Endothelial cell of umbilical vein (primary cell): Measurements from ENCODE around the gene NCEH1. TPM values are rescaled to one million over a fixed set of nuclear protein-coding genes. Genes with fewer than 3 reads are reported as not detected.

Experiments
- BruUV-seq: library from RNA; stranded (reverse); fragments of 400-500 nt; replicated peaks from 2 replicates; lab custom pipeline; 2021; lab: Mats Ljungman, UMichigan
- CTCF ChIA-PET: fragments of 300-600, 350-600 bp; sonication (Branson Sonifier 250); formaldehyde crosslinking; loops from one replicate; lab custom pipeline; 2021; ENCODE audit warnings: antibody characterized with exemption, inconsistent platforms; lab: Charles Lee
- POLR2A ChIA-PET: fragments of 300-600, 350-600 bp; sonication (Branson Sonifier 250); formaldehyde crosslinking; loops from one replicate; lab custom pipeline; 2021; ENCODE audit warnings: antibody characterized with exemption, inconsistent platforms; lab: Charles Lee
- DNase-seq: peaks from one replicate; pipeline ENCODE4 v3.0.0-alpha.2; 2011; ENCODE audit warnings: low read depth, low spot score
- FAIRE-seq: peaks from 2 replicates; lab custom pipeline; 2011; peaks lifted over from hg19 to GRCh38; lab: Jason Lieb, UNC
- H2AFZ ChIP-seq: 2 replicates; pipeline ENCODE4 v1.6.0; 2012; ENCODE audit warnings: low read depth, low read length, control low read depth, inconsistent platforms
- H3K27ac ChIP-seq: 2 replicates; pipeline ENCODE4 v1.5.1; 2011; ENCODE audit warnings: low read depth, mild to moderate bottlenecking, control low read depth, low read length, moderate library complexity; ENCODE audit not compliant: insufficient read depth
- H3K27me3 ChIP-seq, 2 experiments: 2 replicates each; pipeline versions ENCODE4 v1.6.0 to v1.6.1; 2011; ENCODE audit warnings: low read length in 2 of 2, mixed read lengths in 1 of 2; ENCODE audit not compliant: control insufficient read depth in 2 of 2, insufficient read depth in 2 of 2
- H3K36me3 ChIP-seq, 2 experiments: 2 replicates in 1 of 2; 3 replicates in 1 of 2; pipeline ENCODE4 v1.5.1; 2011; ENCODE audit warnings: low read length in 2 of 2, mild to moderate bottlenecking in 1 of 2, moderate library complexity in 1 of 2; ENCODE audit not compliant: control insufficient read depth in 2 of 2, insufficient read depth in 2 of 2; ENCODE audit errors: extremely low read depth in 1 of 2
- H3K4me1 ChIP-seq: 3 replicates; pipeline ENCODE4 v1.5.1; 2011; ENCODE audit warnings: mild to moderate bottlenecking, low read length; ENCODE audit not compliant: control insufficient read depth, insufficient read depth; ENCODE audit errors: extremely low read depth
- H3K4me2 ChIP-seq: 2 replicates; pipeline ENCODE4 v1.6.1; 2011; ENCODE audit warnings: low read length, control low read depth, mixed read lengths; ENCODE audit not compliant: insufficient read depth
- H3K4me3 ChIP-seq, 3 experiments: fragments of 200-600 bp in 1 of 3; sonication (generic), shearing (Covaris generic) in 1 of 3; replicated peaks in 1 of 3; 2 replicates each; pipeline ENCODE4 v1.5.1; 2011 to 2016; ENCODE audit warnings: control low read depth in 3 of 3, low read length in 3 of 3, mild to moderate bottlenecking in 2 of 3, inconsistent platforms in 1 of 3, low read depth in 1 of 3, moderate library complexity in 1 of 3; ENCODE audit not compliant: insufficient read depth in 1 of 3
- H3K79me2 ChIP-seq: 2 replicates; pipeline ENCODE4 v1.6.0; 2012; ENCODE audit warnings: low read length, inconsistent platforms; ENCODE audit not compliant: control insufficient read depth, insufficient read depth
- H3K9ac ChIP-seq: replicated peaks from 2 replicates; pipeline ENCODE3; 2011; ENCODE audit warnings: low read length, control low read depth; ENCODE audit not compliant: insufficient read depth; ENCODE audit errors: extremely low read depth
- H3K9me1 ChIP-seq: replicated peaks from 3 replicates; pipeline ENCODE4 v1.6.0; 2011; ENCODE audit warnings: mild to moderate bottlenecking, low read length; ENCODE audit not compliant: control insufficient read depth, insufficient read depth; ENCODE audit errors: extremely low read depth
- H3K9me3 ChIP-seq: replicated peaks from 2 replicates; pipeline ENCODE4 v1.5.1; 2012; ENCODE audit warnings: low read length, inconsistent platforms; ENCODE audit not compliant: control insufficient read depth, insufficient read depth
- H4K20me1 ChIP-seq: replicated peaks from 2 replicates; pipeline ENCODE3; 2011; ENCODE audit warnings: mild to moderate bottlenecking, low read length; ENCODE audit not compliant: control insufficient read depth, insufficient read depth; ENCODE audit errors: extremely low read depth
- EZH2 ChIP-seq: IDR thresholded peaks from 2 replicates; pipeline ENCODE4 v1.6.1; 2012; ENCODE audit warnings: borderline replicate concordance, low read depth, mild to moderate bottlenecking, moderate library complexity, low read length, inconsistent platforms; ENCODE audit not compliant: severe bottlenecking
- FOS ChIP-seq: IDR thresholded peaks from 2 replicates; pipeline ENCODE4 v1.6.1; 2011; ENCODE audit warnings: mild to moderate bottlenecking, low read length, moderate library complexity, borderline replicate concordance; ENCODE audit not compliant: insufficient read depth
- GATA2 ChIP-seq: IDR thresholded peaks from 2 replicates; pipeline ENCODE4 v1.7.0; 2011; ENCODE audit warnings: low read depth, mild to moderate bottlenecking, moderate library complexity, mixed read lengths, low read length; ENCODE audit not compliant: insufficient read length, insufficient read depth
- JUN ChIP-seq: IDR thresholded peaks from 2 replicates; pipeline ENCODE4 v1.6.1; 2011; ENCODE audit warnings: borderline replicate concordance, low read depth; ENCODE audit not compliant: insufficient read length, insufficient read depth
- MYC ChIP-seq: IDR thresholded peaks from one replicate; pipeline ENCODE4 v1.6.1; 2011; ENCODE audit warnings: mild to moderate bottlenecking, low read depth, low read length
- POLR2A ChIP-seq: IDR thresholded peaks from 2 replicates; pipeline ENCODE4 v1.6.1; 2012; ENCODE audit warnings: low read depth, mild to moderate bottlenecking, control low read depth, low read length
- POLR2AphosphoS5 ChIP-seq: IDR thresholded peaks from 2 replicates; pipeline ENCODE4 v1.6.1; 2012; ENCODE audit warnings: low read depth, mild to moderate bottlenecking, control low read depth, low read length, moderate library complexity; ENCODE audit not compliant: insufficient read depth
- dilution Hi-C: fragments of 300-500 bp; cut with MboI; formaldehyde crosslinking; loops from one replicate; pipeline ENCODE4 v1.15.0; 2019; ENCODE audit warnings: low sequenced_read_pairs; ENCODE audit not compliant: extremely low pct_ligation_motif_present
- intact Hi-C: fragments of 100-400 bp; cut with micrococcal nuclease; formaldehyde crosslinking; loops from one replicate; pipeline ENCODE4 v1.10.0; 2022
- polyA plus RNA-seq, 4 experiments: library from polyadenylated mRNA; depleted of rRNA in 3 of 4; stranded (reverse) in 3 of 4; unstranded in 1 of 4; fragments of >200 nt; gene quantifications; 2 replicates each; pipeline versions ENCODE4 v1.2.1 to v1.2.3, GENCODE V29; 2011 to 2012; ENCODE audit warnings: missing spikeins in 1 of 4
- total RNA-seq: library from RNA; stranded (reverse); gene quantifications from 2 replicates; pipeline ENCODE4 v1.2.3, GENCODE V29; 2021
- TF ChIP-seq, protein P1 (sequence below), 2 donors: IDR thresholded peaks; 1 replicate in 1 of 2; 2 replicates in 1 of 2; pipeline ENCODE4 v1.5.1; 2011; ENCODE audit warnings: low read length in 2 of 2, mild to moderate bottlenecking in 2 of 2, moderate library complexity in 2 of 2, control low read depth in 1 of 2, inconsistent platforms in 1 of 2, low read depth in 1 of 2; ENCODE audit not compliant: insufficient read depth in 1 of 2; ENCODE audit errors: extremely low read depth in 1 of 2
- TF ChIP-seq, protein P2 (sequence below): IDR thresholded peaks from 2 replicates; pipeline ENCODE4 v1.6.1; 2011; ENCODE audit not compliant: insufficient read depth, insufficient read length

Gene NCEH1
- total and polyA plus RNA-seq, 2 donors (not counting 3 experiments of a cell fraction or from before 2014, with no cell fraction given), result 10.0 to 20.3 TPM

GRCh38 chr3:172582712-172583111 is 128.2 kb downstream of the NCEH1 start:
- Histone ChIP-seq H3K79me2 (no peaks in the 10 kb centered on the region), H3K9me3 (no peaks in the 10 kb centered on the region), H3K4me2 (no peak overlapping the region), H3K4me3 (no peak overlapping the region), H2AFZ (no peak overlapping the region), H3K27ac (no peak overlapping the region), H3K36me3 (no peaks in the 10 kb centered on the region), H4K20me1 (no peaks in the 10 kb centered on the region), H3K9ac (no peak overlapping the region), H3K4me1 (no peaks in the 10 kb centered on the region), H3K9me1 (no peaks in the 10 kb centered on the region), H3K27me3 (peaks cover 0 to 2% of the 10 kb centered on the region in 2 experiments)
- no TSS peak for BruUV-seq
- TF ChIP-seq, protein P1, sequence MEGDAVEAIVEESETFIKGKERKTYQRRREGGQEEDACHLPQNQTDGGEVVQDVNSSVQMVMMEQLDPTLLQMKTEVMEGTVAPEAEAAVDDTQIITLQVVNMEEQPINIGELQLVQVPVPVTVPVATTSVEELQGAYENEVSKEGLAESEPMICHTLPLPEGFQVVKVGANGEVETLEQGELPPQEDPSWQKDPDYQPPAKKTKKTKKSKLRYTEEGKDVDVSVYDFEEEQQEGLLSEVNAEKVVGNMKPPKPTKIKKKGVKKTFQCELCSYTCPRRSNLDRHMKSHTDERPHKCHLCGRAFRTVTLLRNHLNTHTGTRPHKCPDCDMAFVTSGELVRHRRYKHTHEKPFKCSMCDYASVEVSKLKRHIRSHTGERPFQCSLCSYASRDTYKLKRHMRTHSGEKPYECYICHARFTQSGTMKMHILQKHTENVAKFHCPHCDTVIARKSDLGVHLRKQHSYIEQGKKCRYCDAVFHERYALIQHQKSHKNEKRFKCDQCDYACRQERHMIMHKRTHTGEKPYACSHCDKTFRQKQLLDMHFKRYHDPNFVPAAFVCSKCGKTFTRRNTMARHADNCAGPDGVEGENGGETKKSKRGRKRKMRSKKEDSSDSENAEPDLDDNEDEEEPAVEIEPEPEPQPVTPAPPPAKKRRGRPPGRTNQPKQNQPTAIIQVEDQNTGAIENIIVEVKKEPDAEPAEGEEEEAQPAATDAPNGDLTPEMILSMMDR (IDR thresholded peaks at IDR 0.05; ENCODE audit: extremely low read depth in 1 of 2, insufficient read depth in 1 of 2, low read depth in 1 of 2, low read length in 2 of 2), result no peak
- no peak for TF ChIP-seq POLR2A
- TF ChIP-seq FOS, result no peak
- no peak for TF ChIP-seq POLR2AphosphoS5
- TF ChIP-seq EZH2, result no peak
- TF ChIP-seq, protein P2, sequence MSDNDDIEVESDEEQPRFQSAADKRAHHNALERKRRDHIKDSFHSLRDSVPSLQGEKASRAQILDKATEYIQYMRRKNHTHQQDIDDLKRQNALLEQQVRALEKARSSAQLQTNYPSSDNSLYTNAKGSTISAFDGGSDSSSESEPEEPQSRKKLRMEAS, result no peak
- no peak for TF ChIP-seq MYC
- TF ChIP-seq GATA2, result no peak
- TF ChIP-seq JUN, result no peak
- FAIRE-seq, result no peak
- dilution Hi-C loops (no loop called here), intact Hi-C loops (no loop called here)
- POLR2A ChIA-PET, result no interaction called here
- CTCF ChIA-PET, result interaction anchor here (0.8 to 2.2 kb wide), 3 partner anchors 13 to 121 kb away, joined by 3 to 15 read pairs (median 3); no protein-coding TSS in a partner anchor
- DNase-seq, result no peak
